ENCODE results near the gene TMEM240. TPM values are rescaled to one million over a fixed set of nuclear protein-coding genes. Genes with fewer than 3 reads are reported as not detected.

Gene TMEM240
- total RNA-seq, 1 experiment from 2014 or later, result 0.87 TPM

DNA sequence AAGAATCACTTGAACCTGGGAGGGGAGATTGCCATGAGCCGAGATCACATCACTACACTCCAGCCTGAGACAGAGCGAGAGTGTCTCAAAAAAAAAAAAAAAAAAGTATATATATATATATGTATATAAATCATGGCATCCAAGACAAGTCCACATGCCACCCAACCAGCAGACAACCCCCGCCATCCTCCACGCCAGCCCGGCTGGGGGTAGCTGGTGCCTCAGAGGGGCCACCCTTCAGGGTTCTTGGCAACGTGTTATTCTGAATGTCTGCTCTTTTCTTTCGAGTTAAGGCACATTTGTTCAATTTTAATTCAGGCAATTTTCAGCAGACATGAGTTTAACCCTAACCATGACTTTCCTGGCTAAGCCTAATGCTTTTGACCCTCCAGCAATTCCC lies 9.7 kb upstream of the TMEM240 start:
- Histone ChIP-seq H3K4me3 (ENCODE audit: low read length) (no peak overlapping the region), H3K27me3 (ENCODE audit: low read length) (no peaks in the 10 kb centered on the region), H3K9me2 (replicated peaks; ENCODE audit: low read length) (no peaks in the 10 kb centered on the region), H3K36me3 (ENCODE audit: low read depth, low read length) (peaks cover 7% of the 10 kb centered on the region; the same call in 1 of the 2 replicates), H4K20me1 (ENCODE audit: low read length) (peaks cover 14% of the 10 kb centered on the region; the same call in 1 of the 2 replicates), H3K9ac (ENCODE audit: low read length) (no peak overlapping the region), H2AFZ (ENCODE audit: low read length) (no peak overlapping the region), H3F3A (ENCODE audit: low read length, unreplicated experiment) (no peaks in the 10 kb centered on the region), H3K4me1 (ENCODE audit: insufficient read depth, low read length) (peaks cover 2% of the 10 kb centered on the region; the same call in 1 of the 2 replicates), H3K79me2 (ENCODE audit: low read length) (peaks cover 46% of the 10 kb centered on the region), H3K9me3 (ENCODE audit: low read length) (no peaks in the 10 kb centered on the region), H3K27ac (ENCODE audit: low read length) (no peak overlapping the region), H3K4me2 (ENCODE audit: low read length) (no peak overlapping the region)
- DNase-seq (no peak), ATAC-seq (no peak)
- BruUV-seq (replicated peaks), result no TSS peak
- intact Hi-C loops (cut with micrococcal nuclease), result no loop called here
- TF ChIP-seq, protein P1, sequence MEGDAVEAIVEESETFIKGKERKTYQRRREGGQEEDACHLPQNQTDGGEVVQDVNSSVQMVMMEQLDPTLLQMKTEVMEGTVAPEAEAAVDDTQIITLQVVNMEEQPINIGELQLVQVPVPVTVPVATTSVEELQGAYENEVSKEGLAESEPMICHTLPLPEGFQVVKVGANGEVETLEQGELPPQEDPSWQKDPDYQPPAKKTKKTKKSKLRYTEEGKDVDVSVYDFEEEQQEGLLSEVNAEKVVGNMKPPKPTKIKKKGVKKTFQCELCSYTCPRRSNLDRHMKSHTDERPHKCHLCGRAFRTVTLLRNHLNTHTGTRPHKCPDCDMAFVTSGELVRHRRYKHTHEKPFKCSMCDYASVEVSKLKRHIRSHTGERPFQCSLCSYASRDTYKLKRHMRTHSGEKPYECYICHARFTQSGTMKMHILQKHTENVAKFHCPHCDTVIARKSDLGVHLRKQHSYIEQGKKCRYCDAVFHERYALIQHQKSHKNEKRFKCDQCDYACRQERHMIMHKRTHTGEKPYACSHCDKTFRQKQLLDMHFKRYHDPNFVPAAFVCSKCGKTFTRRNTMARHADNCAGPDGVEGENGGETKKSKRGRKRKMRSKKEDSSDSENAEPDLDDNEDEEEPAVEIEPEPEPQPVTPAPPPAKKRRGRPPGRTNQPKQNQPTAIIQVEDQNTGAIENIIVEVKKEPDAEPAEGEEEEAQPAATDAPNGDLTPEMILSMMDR (conservative IDR thresholded peaks at IDR 0.05; ENCODE audit: low read depth, low read length), result no peak
- TF ChIP-seq EZH2phosphoT487 (IDR thresholded peaks at IDR 0.05; ENCODE audit: borderline replicate concordance, low read length) (no peak), EZH2 (IDR thresholded peaks at IDR 0.05; ENCODE audit: low read length, unreplicated experiment) (no peak)
- CTCF ChIA-PET, result no interaction called here
- POLR2A ChIA-PET (ENCODE audit: unreplicated experiment), result no interaction called here

DNA sequence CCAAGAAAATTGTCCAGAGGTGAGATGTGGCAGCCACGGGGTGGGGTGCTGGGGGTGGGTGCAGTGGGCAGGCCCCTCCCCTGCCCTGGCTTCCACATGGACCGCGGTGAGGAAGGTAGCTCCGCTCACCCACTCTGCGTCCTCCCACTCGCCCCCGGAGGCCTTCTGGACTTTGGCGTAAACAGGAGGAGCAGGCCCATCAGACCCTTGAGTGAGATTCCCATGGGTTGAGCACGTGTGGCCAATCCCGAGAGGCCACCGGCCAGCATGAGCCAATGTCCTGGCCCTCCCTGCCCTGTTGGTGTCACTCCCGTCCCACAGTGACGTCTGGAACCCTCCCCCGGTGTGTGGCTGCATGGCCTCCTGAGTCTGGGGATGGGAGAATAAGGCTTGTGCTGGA lies 8.2 kb upstream of the TMEM240 start:
- ATAC-seq (no peak), DNase-seq (no peak)
- H3K27ac ChIP-seq (ENCODE audit: low read length), result no peak overlapping the region
- BruUV-seq (replicated peaks), result no TSS peak
- no peaks in the 10 kb centered on the region for H3K27me3 ChIP-seq (ENCODE audit: low read length)
- H3F3A ChIP-seq (ENCODE audit: low read length, unreplicated experiment), result no peaks in the 10 kb centered on the region
- peaks cover 5% of the 10 kb centered on the region; the same call in 1 of the 2 replicates for H4K20me1 ChIP-seq (ENCODE audit: low read length)
- TF ChIP-seq, protein P1 (conservative IDR thresholded peaks at IDR 0.05; ENCODE audit: low read depth, low read length), result no peak
- no peak for TF ChIP-seq EZH2 (IDR thresholded peaks at IDR 0.05; ENCODE audit: low read length, unreplicated experiment)
- no peak for TF ChIP-seq EZH2phosphoT487 (IDR thresholded peaks at IDR 0.05; ENCODE audit: borderline replicate concordance, low read length)
- no peak overlapping the region for H3K4me3 ChIP-seq (ENCODE audit: low read length)
- no peak overlapping the region for H2AFZ ChIP-seq (ENCODE audit: low read length)
- H3K9me2 ChIP-seq (replicated peaks; ENCODE audit: low read length), result no peaks in the 10 kb centered on the region
- intact Hi-C loops (cut with micrococcal nuclease), result no loop called here
- H3K4me2 ChIP-seq (ENCODE audit: low read length), result no peak overlapping the region
- no peak overlapping the region for H3K9ac ChIP-seq (ENCODE audit: low read length)
- ChIA-PET CTCF (interaction anchor here (0.5 to 0.6 kb wide), 2 partner anchors 24 to 129 kb away, joined by 3 read pairs; no protein-coding TSS in a partner anchor), POLR2A (ENCODE audit: unreplicated experiment) (no interaction called here)
- peaks cover 31% of the 10 kb centered on the region for H3K79me2 ChIP-seq (ENCODE audit: low read length)
- no peaks in the 10 kb centered on the region for H3K9me3 ChIP-seq (ENCODE audit: low read length)
- no peaks in the 10 kb centered on the region for H3K4me1 ChIP-seq (ENCODE audit: insufficient read depth, low read length)
- H3K36me3 ChIP-seq (ENCODE audit: low read depth, low read length), result peaks cover 13% of the 10 kb centered on the region; the same call in 1 of the 2 replicates

DNA sequence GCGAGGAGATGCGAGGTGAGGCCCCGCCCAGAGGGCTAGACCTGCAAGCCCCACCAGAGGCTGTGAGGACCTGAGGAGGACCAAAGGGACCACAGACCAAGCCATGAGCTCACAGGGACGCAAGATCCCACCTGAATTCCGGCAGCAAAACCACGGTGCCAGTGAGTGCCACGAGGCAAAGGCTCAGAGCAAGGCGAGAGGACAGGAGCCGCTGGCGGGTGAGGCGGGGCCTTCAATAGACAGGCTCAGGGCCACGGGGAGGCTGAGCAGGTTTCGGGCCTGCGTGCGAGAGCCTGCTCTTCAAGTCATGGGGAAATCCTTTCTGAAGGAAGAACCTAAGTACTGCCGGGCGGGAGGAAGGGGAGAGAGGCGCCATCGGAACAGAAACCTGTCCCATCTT lies 7.1 kb upstream of the TMEM240 start:
- POLR2A ChIA-PET (ENCODE audit: unreplicated experiment), result no interaction called here
- BruUV-seq (replicated peaks), result no TSS peak

More for the DNA sequence above, 7.1 kb upstream of the TMEM240 start:
- no peaks in the 10 kb centered on the region for H3F3A ChIP-seq (ENCODE audit: low read length, unreplicated experiment)
- H2AFZ ChIP-seq (ENCODE audit: low read length), result no peak overlapping the region
- H3K4me2 ChIP-seq (ENCODE audit: low read length), result no peak overlapping the region
- H3K4me3 ChIP-seq (ENCODE audit: low read length), result no peak overlapping the region
- TF ChIP-seq EZH2phosphoT487 (IDR thresholded peaks at IDR 0.05; ENCODE audit: borderline replicate concordance, low read length) (no peak), EZH2 (IDR thresholded peaks at IDR 0.05; ENCODE audit: low read length, unreplicated experiment) (no peak)
- TF ChIP-seq, protein P1 (conservative IDR thresholded peaks at IDR 0.05; ENCODE audit: low read depth, low read length), result no peak
- no peaks in the 10 kb centered on the region for H3K4me1 ChIP-seq (ENCODE audit: insufficient read depth, low read length)
- CTCF ChIA-PET, result no interaction called here
- peaks cover 20% of the 10 kb centered on the region; the same call in 1 of the 2 replicates for H3K36me3 ChIP-seq (ENCODE audit: low read depth, low read length)
- intact Hi-C loops (cut with micrococcal nuclease), result no loop called here
- no peaks in the 10 kb centered on the region for H3K27me3 ChIP-seq (ENCODE audit: low read length)
- H3K9me3 ChIP-seq (ENCODE audit: low read length), result no peaks in the 10 kb centered on the region
- no peak overlapping the region for H3K27ac ChIP-seq (ENCODE audit: low read length)
- H3K9ac ChIP-seq (ENCODE audit: low read length), result no peak overlapping the region
- peaks cover 29% of the 10 kb centered on the region for H3K79me2 ChIP-seq (ENCODE audit: low read length)
- peaks cover 5% of the 10 kb centered on the region; the same call in 1 of the 2 replicates for H4K20me1 ChIP-seq (ENCODE audit: low read length)
- H3K9me2 ChIP-seq (replicated peaks; ENCODE audit: low read length), result no peaks in the 10 kb centered on the region
- no peak for ATAC-seq
- no peak for DNase-seq

Measured in PC-3 (cell line).